GM12873 (cell line): ENCODE results near the gene GNG8.

Experiments used
- TF ChIP-seq, protein P1 (sequence below): IDR thresholded peaks from 2 replicates; pipeline ENCODE4 v1.5.1; 2012; ENCODE audit warnings: low read depth, mild to moderate bottlenecking, moderate library complexity, low read length, control low read depth; ENCODE audit not compliant: insufficient read depth; ENCODE audit errors: missing control alignments

GNG8 gene

DNA sequence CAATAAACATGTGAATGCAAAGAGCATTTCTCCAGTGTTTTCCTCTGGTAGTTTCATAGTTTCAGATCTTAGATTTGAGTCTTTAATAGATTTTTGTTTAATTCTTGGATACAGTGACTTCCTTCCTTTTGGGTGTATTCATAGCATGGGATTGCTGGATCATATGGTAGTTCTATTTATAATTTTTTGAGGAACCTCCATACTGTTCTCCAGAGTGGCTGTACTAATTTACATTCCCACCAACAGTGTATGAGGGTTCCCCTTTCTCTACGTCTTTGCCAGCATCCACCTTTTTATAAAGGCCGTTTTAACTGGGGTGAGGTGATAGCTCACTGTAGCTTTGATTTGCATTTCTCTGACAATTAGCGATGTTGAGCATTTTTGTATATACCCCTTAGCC is 44.1 kb downstream of the GNG8 start:
- TF ChIP-seq, protein P1, sequence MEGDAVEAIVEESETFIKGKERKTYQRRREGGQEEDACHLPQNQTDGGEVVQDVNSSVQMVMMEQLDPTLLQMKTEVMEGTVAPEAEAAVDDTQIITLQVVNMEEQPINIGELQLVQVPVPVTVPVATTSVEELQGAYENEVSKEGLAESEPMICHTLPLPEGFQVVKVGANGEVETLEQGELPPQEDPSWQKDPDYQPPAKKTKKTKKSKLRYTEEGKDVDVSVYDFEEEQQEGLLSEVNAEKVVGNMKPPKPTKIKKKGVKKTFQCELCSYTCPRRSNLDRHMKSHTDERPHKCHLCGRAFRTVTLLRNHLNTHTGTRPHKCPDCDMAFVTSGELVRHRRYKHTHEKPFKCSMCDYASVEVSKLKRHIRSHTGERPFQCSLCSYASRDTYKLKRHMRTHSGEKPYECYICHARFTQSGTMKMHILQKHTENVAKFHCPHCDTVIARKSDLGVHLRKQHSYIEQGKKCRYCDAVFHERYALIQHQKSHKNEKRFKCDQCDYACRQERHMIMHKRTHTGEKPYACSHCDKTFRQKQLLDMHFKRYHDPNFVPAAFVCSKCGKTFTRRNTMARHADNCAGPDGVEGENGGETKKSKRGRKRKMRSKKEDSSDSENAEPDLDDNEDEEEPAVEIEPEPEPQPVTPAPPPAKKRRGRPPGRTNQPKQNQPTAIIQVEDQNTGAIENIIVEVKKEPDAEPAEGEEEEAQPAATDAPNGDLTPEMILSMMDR, result no peak

GRCh38 chr19:46591254-46591653 is 44.7 kb downstream of the GNG8 start:
- TF ChIP-seq, protein P1, result no peak

DNA sequence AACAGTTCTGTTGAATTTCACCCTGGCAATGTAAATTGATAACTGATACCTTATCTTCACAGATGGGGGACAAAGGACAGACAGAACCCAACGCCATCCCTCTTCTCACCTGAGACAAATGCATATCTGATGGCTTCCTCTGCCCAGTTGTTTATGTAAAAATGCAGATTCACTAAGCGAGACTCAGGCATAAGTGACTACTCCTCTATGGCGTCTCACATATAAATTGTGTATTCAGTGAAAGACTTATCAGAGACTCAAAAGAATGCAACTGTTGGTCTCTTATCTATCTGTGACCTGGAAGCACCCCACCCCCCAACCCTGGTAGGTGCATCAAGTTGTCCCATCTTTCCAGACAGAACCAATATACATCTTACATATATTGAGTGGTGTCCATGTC is 48.1 kb downstream of the GNG8 start:
- TF ChIP-seq, protein P1, result no peak

DNA sequence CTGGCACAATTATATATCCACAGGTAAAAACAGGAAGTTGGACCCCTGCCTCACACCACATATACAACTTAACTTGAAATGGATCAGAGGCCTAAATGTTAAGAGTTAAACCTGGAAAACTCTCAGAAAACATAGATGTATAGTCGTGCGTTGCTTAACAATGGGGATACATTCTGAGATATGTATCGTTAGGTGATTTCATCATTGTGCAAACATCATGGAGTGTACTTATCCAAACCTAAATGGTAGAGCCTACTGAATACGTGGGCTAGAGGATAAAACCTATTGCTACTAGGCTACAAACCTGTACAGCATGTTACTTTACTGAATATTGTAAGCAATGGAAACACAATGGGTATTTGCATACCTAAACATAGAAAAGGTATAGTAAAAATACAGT is 49.7 kb downstream of the GNG8 start:
- TF ChIP-seq, protein P1, result no peak

DNA sequence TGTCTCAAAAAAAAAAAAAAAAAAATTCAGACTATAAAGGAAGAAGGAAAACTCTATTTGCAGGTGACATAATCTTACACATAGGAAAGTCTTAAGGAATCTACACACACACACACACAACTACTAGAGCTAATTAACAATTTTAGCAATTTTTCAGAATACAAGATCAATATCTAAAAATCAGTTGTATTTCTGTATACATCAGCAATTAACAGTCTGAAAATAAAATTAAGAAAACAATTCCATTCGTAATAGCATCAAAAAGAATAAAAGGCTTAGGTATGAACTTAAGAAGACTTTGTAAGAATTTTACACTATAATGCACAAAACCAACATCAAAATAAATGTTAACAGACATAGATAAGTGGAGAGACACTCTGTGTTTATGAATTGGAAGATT is 50.5 kb downstream of the GNG8 start:
- TF ChIP-seq, protein P1, result no peak
